ENCODE measurements around the gene GDF2. TPM values are rescaled to one million over a fixed set of nuclear protein-coding genes. Genes with fewer than 3 reads are reported as not detected.
A peak's percentile ranks its signal among the peaks of the same experiment; 100 is the strongest.

Gene GDF2
- not detected in 2 replicates for total RNA-seq (ENCODE audit: low replicate concordance)
- long read RNA-seq = 0 reads

GRCh38 chr10:47322300-47323061, at the start of gene GDF2:
GDF2 (plus strand) TSS chr10:47322454; CDS start chr10:47322669, 215 bp downstream.
- Mint-ChIP-seq H3K27me3 (peaks cover 7% of the 10 kb centered on the region), H3K4me3 (no peak within 1 kb of the TSS), H3K4me1 (ENCODE audit: unreplicated experiment) (peaks cover 21% of the 10 kb centered on the region), H3K9me3 (no peaks in the 10 kb centered on the region), H3K36me3 (no peaks in the 10 kb centered on the region), H3K27ac (peak within 1 kb of the TSS; percentile 92)
- no peak for DNase-seq (ENCODE audit: extremely low spot score, unreplicated experiment)
- TF ChIP-seq CTCF (conservative IDR thresholded peaks at IDR 0.05) = no peak

- no peak overlapping the region for H3K4me3 Mint-ChIP-seq
- H3K27me3 Mint-ChIP-seq = peaks cover 20% of the 10 kb centered on the region
- H3K27ac Mint-ChIP-seq = no peak overlapping the region
- TF ChIP-seq CTCF (conservative IDR thresholded peaks at IDR 0.05) = no peak
- no peaks in the 10 kb centered on the region for H3K4me1 Mint-ChIP-seq (ENCODE audit: unreplicated experiment)
- no peaks in the 10 kb centered on the region for H3K9me3 Mint-ChIP-seq
- H3K36me3 Mint-ChIP-seq = no peaks in the 10 kb centered on the region
- no peak for DNase-seq (ENCODE audit: extremely low spot score, unreplicated experiment)
Measured at GRCh38 chr10:47276071-47276470, 46.2 kb upstream of the GDF2 start.

GRCh38 chr10:47276576-47277351, 45.5 kb upstream of the GDF2 start:
- Mint-ChIP-seq H3K4me1 (ENCODE audit: unreplicated experiment) (no peaks in the 10 kb centered on the region), H3K27ac (no peak overlapping the region), H3K9me3 (no peaks in the 10 kb centered on the region), H3K4me3 (no peak overlapping the region), H3K36me3 (no peaks in the 10 kb centered on the region), H3K27me3 (peaks cover 24% of the 10 kb centered on the region)
- no peak for DNase-seq (ENCODE audit: extremely low spot score, unreplicated experiment)
- no peak for TF ChIP-seq CTCF (conservative IDR thresholded peaks at IDR 0.05)

DNA sequence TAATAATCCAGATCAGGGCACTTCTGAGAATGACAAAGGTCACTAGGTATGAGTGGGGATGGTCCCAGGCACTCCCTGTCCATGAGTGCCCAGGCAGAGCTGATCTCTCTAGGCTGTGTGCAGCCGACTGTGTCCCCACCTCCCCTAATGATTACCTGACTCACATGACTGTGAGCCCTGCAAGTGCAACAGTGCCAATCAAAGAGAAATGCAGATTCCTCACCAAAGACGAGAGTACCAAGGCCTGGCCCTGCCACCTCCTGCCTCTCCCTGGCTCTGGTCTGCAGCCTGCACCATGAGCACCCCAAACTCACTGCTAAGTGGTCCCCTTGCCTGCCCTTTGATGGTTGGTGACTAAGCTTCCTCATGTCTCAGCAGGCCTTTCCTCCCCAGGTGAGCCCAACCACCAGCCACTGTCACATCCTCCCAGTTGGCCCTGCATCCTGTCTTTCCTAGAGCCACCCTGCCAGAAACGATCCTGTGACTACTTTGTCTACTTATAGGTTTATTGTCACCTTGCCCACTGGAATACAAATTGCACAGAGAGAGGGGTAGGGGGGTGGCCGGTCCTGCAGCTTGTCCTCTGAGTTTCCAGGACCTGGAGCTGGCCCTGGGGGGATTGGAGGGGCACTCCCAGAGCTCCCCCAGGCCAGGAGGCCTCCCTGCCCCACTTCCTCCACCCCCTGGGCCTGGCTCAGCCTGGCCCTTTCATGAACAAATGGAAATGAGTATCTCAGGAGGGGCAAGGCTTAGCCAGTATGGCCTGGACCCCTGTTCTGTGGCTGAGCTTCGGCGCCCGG, 44.7 kb upstream of the GDF2 start:
- Mint-ChIP-seq H3K27me3 (peaks cover 30% of the 10 kb centered on the region), H3K4me1 (ENCODE audit: unreplicated experiment) (no peaks in the 10 kb centered on the region)

More for the DNA sequence above, 44.7 kb upstream of the GDF2 start:
- TF ChIP-seq CTCF (conservative IDR thresholded peaks at IDR 0.05) = no peak
- Mint-ChIP-seq H3K9me3 (no peaks in the 10 kb centered on the region), H3K4me3 (no peak overlapping the region), H3K36me3 (no peaks in the 10 kb centered on the region), H3K27ac (no peak overlapping the region)
- DNase-seq (ENCODE audit: extremely low spot score, unreplicated experiment) = no peak

Measured in type B pancreatic cell (in vitro differentiated cells).